ENCODE measurements around the gene SPAG7. TPM values are rescaled to one million over a fixed set of nuclear protein-coding genes. Genes with fewer than 3 reads are reported as not detected.

Gene SPAG7
- total RNA-seq, 1 donor from 2014 or later, result 60.5 TPM

- Mint-ChIP-seq H3K27ac (peak within 1 kb of the TSS; percentile 99), H3K9me3 (no peaks in the 10 kb centered on the region)
Measured at GRCh38 chr17:4939796-4940554, 27.6 kb downstream of the SPAG7 start, which contains the start of the genes RNF167 and SLC25A11. TSS of gene RNF167 (plus strand) at chr17:4940268. CDS start at chr17:4940910, 642 bp downstream. TSS of gene SLC25A11 (minus strand) at chr17:4940046. CDS start at chr17:4939910, 136 bp downstream.

DNA sequence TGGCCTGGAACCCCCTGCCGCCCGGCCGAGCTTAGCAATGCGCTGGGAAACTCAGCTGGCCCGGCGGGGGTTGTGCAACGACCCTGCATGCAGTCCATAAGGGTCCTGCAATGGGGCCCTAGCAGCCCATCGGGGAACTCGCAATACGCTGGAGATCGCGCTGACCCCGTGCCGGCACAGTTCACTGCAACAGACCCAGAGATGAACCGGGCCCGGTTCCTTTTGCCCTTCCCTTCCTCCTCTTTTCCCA lies 28.1 kb downstream of the SPAG7 start:
- peak overlapping the region; percentile 99 for H3K27ac Mint-ChIP-seq
- DNase-seq (ENCODE audit: extremely low spot score, unreplicated experiment), result no peak
- H3K4me3 Mint-ChIP-seq, result peak overlapping the region; percentile 98
- no peaks in the 10 kb centered on the region for H3K9me3 Mint-ChIP-seq
- peaks cover 7% of the 10 kb centered on the region for H3K36me3 Mint-ChIP-seq
- no peaks in the 10 kb centered on the region for H3K27me3 Mint-ChIP-seq
- H3K4me1 Mint-ChIP-seq (ENCODE audit: unreplicated experiment), result peaks cover 30% of the 10 kb centered on the region
- TF ChIP-seq, protein P1, sequence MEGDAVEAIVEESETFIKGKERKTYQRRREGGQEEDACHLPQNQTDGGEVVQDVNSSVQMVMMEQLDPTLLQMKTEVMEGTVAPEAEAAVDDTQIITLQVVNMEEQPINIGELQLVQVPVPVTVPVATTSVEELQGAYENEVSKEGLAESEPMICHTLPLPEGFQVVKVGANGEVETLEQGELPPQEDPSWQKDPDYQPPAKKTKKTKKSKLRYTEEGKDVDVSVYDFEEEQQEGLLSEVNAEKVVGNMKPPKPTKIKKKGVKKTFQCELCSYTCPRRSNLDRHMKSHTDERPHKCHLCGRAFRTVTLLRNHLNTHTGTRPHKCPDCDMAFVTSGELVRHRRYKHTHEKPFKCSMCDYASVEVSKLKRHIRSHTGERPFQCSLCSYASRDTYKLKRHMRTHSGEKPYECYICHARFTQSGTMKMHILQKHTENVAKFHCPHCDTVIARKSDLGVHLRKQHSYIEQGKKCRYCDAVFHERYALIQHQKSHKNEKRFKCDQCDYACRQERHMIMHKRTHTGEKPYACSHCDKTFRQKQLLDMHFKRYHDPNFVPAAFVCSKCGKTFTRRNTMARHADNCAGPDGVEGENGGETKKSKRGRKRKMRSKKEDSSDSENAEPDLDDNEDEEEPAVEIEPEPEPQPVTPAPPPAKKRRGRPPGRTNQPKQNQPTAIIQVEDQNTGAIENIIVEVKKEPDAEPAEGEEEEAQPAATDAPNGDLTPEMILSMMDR (conservative IDR thresholded peaks at IDR 0.05), result no peak

More at GRCh38 chr17:4939796-4940554, 27.6 kb downstream of the SPAG7 start, which contains the start of the genes RNF167 and SLC25A11:
- TF ChIP-seq, protein P1 (conservative IDR thresholded peaks at IDR 0.05), result no peak
- peaks cover 30% of the 10 kb centered on the region for H3K4me1 Mint-ChIP-seq (ENCODE audit: unreplicated experiment)
- peaks cover 8% of the 10 kb centered on the region for H3K36me3 Mint-ChIP-seq
- peak within 1 kb of the TSS; percentile 98 for H3K4me3 Mint-ChIP-seq
- no peaks in the 10 kb centered on the region for H3K27me3 Mint-ChIP-seq
- DNase-seq (ENCODE audit: extremely low spot score, unreplicated experiment), result peak; percentile 95

DNA sequence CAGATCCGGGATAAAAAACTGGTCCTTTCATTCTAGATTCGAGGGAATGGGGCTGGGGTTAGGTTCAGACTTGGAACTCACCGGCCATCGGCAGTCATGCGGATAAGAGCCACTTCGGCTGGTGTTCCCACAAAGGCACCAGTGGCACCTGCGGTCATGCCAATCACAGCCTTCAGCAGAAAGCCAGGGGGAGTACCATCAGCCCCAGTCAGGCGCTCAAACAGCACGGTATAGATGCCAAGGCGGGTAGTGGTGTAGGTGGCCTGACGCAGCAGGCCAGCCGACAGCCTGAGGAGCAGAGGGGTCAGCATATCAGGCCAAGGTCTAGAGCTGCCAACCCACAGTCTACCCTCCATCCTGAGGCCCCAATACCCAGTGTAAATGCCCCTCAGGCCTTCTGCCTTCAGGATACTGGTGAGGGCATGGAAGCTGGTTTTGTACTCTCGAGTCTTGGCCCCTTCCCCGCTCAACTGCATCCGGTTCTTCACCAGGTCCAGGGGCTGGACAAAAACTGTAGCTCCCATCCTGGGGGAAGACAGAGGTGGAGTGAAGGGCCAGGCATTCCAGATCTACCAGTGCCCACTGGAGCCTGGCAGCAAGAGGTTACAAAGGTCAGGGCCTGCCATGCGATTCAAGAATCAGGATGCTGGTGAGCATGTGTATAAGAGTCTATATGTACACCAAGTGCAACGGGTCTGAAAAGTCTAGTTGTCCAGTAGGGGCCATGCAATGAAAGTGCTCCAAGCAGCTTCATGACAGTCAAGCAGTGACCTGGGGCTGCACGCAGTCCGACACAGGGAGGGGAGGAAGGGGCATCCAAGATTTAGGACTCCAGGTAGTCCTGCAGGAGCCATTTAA lies 28.7 kb downstream of the SPAG7 start:
- Mint-ChIP-seq H3K9me3 (no peaks in the 10 kb centered on the region), H3K27ac (peak overlapping the region; percentile 99), H3K4me1 (ENCODE audit: unreplicated experiment) (peaks cover 30% of the 10 kb centered on the region), H3K4me3 (peak overlapping the region; percentile 98), H3K36me3 (peaks cover 7% of the 10 kb centered on the region), H3K27me3 (no peaks in the 10 kb centered on the region)
- DNase-seq (ENCODE audit: extremely low spot score, unreplicated experiment), result no peak
- TF ChIP-seq, protein P1 (conservative IDR thresholded peaks at IDR 0.05), result no peak

- no peak for DNase-seq (ENCODE audit: extremely low spot score, unreplicated experiment)
- Mint-ChIP-seq H3K27ac (no peak overlapping the region), H3K36me3 (peaks cover 7% of the 10 kb centered on the region), H3K4me3 (peak overlapping the region; percentile 98), H3K27me3 (no peaks in the 10 kb centered on the region), H3K9me3 (no peaks in the 10 kb centered on the region), H3K4me1 (ENCODE audit: unreplicated experiment) (peaks cover 30% of the 10 kb centered on the region)
- TF ChIP-seq, protein P1 (conservative IDR thresholded peaks at IDR 0.05), result no peak
Measured at GRCh38 chr17:4938069-4938491, 29.5 kb downstream of the SPAG7 start.

DNA sequence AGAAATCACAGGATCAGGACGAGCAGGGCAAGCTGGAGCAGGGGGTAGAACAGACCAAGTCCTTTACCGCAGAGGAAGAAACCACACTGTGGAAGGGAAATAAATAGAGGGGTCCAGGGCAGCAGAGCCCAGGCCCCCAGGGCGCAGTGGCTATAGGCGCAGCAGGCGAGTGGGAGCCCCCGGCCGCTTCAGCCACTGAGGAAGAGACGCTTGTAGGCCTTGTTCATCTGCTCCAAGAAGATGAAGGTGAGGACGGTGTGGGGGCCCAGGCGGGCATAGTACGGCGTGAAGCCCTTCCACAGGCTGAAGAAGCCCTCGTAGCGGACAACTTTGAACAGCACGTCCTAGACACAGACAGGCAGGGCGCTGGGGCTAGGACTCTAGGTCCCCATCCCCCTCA lies 30.1 kb downstream of the SPAG7 start:
- Mint-ChIP-seq H3K4me1 (ENCODE audit: unreplicated experiment) (peaks cover 30% of the 10 kb centered on the region), H3K9me3 (no peaks in the 10 kb centered on the region), H3K27ac (no peak overlapping the region), H3K36me3 (peaks cover 7% of the 10 kb centered on the region), H3K27me3 (no peaks in the 10 kb centered on the region), H3K4me3 (peak overlapping the region; percentile 98)
- TF ChIP-seq, protein P1 (conservative IDR thresholded peaks at IDR 0.05), result no peak
- no peak for DNase-seq (ENCODE audit: extremely low spot score, unreplicated experiment)
